KOPT-K1 (cell line): ENCODE results near the gene MRPL14.
A peak's percentile ranks its signal among the peaks of the same experiment; 100 is the strongest.

Source experiments
- H3K27ac ChIP-seq: fragments of 200-600 bp; sonication (generic); 2 replicates; pipeline ENCODE4 v1.5.1; 2016; ENCODE audit warnings: antibody characterized with exemption, mild to moderate bottlenecking, low read depth, low read length; ENCODE audit not compliant: poor library complexity, severe bottlenecking
- H3K36me3 ChIP-seq: fragments of 200-600 bp; sonication (generic); 2 replicates; pipeline ENCODE4 v1.5.1; 2017; ENCODE audit warnings: antibody characterized with exemption, mild to moderate bottlenecking, low read length, moderate library complexity; ENCODE audit not compliant: insufficient read depth
- H3K9me3 ChIP-seq: fragments of 200-600 bp; sonication (generic); 2 replicates; pipeline ENCODE4 v1.5.1; 2017; ENCODE audit warnings: antibody characterized with exemption, low read length, mild to moderate bottlenecking; ENCODE audit not compliant: insufficient read depth, poor library complexity, severe bottlenecking

The MRPL14 gene

GRCh38 chr6:44076356-44077213, 50.7 kb downstream of the MRPL14 start:
- no peaks in the 10 kb centered on the region for H3K9me3 ChIP-seq
- H3K27ac ChIP-seq = no peak overlapping the region
- H3K36me3 ChIP-seq = no peaks in the 10 kb centered on the region

- Histone ChIP-seq H3K27ac (no peak overlapping the region), H3K36me3 (no peaks in the 10 kb centered on the region), H3K9me3 (no peaks in the 10 kb centered on the region)
Measured at GRCh38 chr6:44075647-44076355, 51.5 kb downstream of the MRPL14 start.

GRCh38 chr6:44074813-44075646, 52.2 kb downstream of the MRPL14 start:
- Histone ChIP-seq H3K36me3 (no peaks in the 10 kb centered on the region), H3K27ac (peak overlapping the region; percentile 54), H3K9me3 (no peaks in the 10 kb centered on the region)

- H3K9me3 ChIP-seq = no peaks in the 10 kb centered on the region
- H3K27ac ChIP-seq = peak overlapping the region; percentile 54
- H3K36me3 ChIP-seq = no peaks in the 10 kb centered on the region
Measured at GRCh38 chr6:44074439-44074812, 52.8 kb downstream of the MRPL14 start.

- no peaks in the 10 kb centered on the region for H3K9me3 ChIP-seq
- H3K27ac ChIP-seq = peak overlapping the region; percentile 54
Measured at GRCh38 chr6:44073612-44074438, 53.4 kb downstream of the MRPL14 start.

GRCh38 chr6:44072959-44073611, 54.2 kb downstream of the MRPL14 start:
- Histone ChIP-seq H3K27ac (peak overlapping the region; percentile 70), H3K36me3 (no peaks in the 10 kb centered on the region), H3K9me3 (no peaks in the 10 kb centered on the region)

More at GRCh38 chr6:44073612-44074438, 53.4 kb downstream of the MRPL14 start:
- no peaks in the 10 kb centered on the region for H3K36me3 ChIP-seq

GRCh38 chr6:44072452-44072958, 54.7 kb downstream of the MRPL14 start:
- peak overlapping the region; percentile 70 for H3K27ac ChIP-seq
- no peaks in the 10 kb centered on the region for H3K36me3 ChIP-seq
- no peaks in the 10 kb centered on the region for H3K9me3 ChIP-seq

DNA sequence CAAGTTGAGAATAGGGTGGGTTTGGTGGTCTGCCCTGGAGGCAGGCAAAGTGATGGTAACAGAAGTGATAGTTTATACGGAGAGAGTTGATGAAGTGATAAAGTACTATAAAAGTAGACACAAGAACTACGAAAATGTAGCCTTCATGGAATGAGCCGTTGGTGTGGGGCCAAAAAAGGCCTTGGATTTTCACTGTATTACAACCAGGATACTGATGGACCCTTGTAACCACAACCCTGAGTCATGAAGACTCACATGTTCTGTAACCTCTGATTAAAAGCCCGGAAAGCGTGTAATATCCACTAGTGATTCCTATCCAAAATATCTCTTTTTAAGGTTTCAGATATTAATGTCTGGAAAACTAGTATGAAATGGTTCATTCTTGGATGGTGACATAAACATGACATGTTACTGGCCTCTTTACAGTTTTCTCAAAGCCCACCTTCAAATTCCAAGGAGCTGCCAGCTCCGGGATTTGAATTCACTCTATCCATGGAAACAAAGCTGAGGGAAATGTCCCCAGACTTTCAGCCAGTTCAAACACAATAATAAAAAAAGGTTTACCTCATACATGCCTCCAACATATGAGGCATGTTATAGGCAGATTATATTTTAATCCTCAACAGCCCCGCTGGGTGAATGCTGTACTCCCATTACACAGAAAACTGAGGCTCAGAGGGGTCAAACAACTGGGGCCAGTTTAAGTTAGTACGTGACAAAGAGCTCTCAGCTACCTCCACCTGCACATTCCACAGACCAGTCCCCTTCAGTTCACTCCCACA, 55.4 kb downstream of the MRPL14 start:
- Histone ChIP-seq H3K27ac (peak overlapping the region; percentile 70), H3K36me3 (no peaks in the 10 kb centered on the region), H3K9me3 (no peaks in the 10 kb centered on the region)

DNA sequence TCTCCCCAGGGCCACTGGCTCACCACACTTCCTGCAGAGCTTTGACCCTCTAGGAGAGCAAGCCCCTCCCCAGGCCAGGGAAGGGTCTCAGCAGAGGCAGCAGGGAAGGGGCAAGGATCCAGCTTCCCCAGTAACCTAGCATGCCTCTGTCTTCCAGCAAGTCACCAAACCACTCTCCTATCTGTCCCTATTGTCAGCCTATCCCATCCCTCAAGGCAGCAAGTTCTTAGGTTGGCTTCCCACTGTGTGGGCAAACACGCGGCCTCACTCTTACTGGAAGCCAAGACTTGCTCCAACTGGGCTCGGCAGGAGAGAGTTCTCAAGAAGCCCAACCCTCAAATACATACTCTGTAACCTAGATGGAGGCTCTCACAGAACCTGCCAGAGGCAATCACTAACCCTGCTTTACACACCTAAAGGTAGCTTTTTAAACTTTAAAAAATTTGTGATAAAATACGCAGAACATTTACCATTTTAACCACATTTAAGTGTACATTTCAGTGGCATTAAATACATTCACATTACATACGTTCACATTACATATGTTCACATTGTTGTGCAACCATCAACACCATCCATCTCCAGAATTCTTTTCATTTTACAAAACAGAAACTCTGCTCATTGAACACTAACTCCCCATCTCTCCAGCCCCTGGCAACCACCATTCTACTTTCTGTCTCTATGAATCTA, 58.5 kb downstream of the MRPL14 start:
- no peaks in the 10 kb centered on the region for H3K9me3 ChIP-seq
- H3K27ac ChIP-seq = no peak overlapping the region
- H3K36me3 ChIP-seq = no peaks in the 10 kb centered on the region

- H3K36me3 ChIP-seq = no peaks in the 10 kb centered on the region
- no peak overlapping the region for H3K27ac ChIP-seq
- H3K9me3 ChIP-seq = no peaks in the 10 kb centered on the region
Measured at GRCh38 chr6:44067173-44068139, 59.8 kb downstream of the MRPL14 start.

GRCh38 chr6:44066394-44067172, 60.7 kb downstream of the MRPL14 start:
- H3K27ac ChIP-seq = no peak overlapping the region
- H3K36me3 ChIP-seq = no peaks in the 10 kb centered on the region
- H3K9me3 ChIP-seq = no peaks in the 10 kb centered on the region
